GM18858 (cell line): ENCODE data around the gene THAP3.

Experiments used
- ATAC-seq: cut with Tn5 transposase; IDR thresholded peaks from one replicate; pipeline ENCODE4 v1.9.1; 2021; ENCODE audit not compliant: unreplicated experiment

The THAP3 gene

GRCh38 chr1:6666696-6667095 lies 42.0 kb downstream of the THAP3 start:
- ATAC-seq, result no peak

GRCh38 chr1:6667139-6667538 lies 42.5 kb downstream of the THAP3 start:
- ATAC-seq, result no peak

DNA sequence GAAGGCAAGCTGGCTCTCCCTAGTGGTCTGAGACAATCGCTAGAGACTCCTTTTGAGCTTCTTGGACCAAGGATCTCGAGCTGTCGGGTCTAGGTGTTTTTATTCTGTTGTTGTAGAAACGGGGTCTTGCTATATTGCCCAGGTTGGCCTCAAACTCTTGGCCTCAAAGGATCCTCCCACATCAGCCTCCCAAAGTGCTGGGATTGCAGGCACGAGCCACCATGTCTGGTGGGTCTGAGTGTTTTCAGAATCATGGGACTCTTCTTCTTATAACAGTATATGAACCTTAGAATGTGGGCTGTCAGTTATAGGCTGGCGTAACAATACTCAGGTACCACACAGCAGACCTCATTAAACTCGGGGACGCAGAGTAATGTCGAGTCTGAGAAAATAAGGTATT lies 43.8 kb downstream of the THAP3 start:
- ATAC-seq, result no peak

DNA sequence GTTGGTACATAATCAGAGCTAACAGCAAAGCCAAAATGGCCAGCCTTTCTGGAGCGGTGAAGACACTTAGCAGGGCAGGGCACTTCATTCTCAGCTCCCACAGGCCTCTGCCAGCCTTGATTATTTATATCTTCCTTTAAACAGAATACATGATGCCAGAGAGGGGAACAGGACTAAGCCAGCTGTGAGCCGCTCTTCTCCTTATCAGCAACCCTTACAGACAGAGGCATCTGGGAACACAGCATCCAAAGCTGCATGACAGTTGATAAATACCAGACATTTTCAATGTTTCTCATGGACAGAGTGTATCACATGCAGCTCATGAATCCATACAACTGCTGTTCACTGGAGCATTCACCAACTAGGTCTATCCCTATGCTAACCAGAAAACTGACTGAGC lies 47.9 kb downstream of the THAP3 start:
- no peak for ATAC-seq

DNA sequence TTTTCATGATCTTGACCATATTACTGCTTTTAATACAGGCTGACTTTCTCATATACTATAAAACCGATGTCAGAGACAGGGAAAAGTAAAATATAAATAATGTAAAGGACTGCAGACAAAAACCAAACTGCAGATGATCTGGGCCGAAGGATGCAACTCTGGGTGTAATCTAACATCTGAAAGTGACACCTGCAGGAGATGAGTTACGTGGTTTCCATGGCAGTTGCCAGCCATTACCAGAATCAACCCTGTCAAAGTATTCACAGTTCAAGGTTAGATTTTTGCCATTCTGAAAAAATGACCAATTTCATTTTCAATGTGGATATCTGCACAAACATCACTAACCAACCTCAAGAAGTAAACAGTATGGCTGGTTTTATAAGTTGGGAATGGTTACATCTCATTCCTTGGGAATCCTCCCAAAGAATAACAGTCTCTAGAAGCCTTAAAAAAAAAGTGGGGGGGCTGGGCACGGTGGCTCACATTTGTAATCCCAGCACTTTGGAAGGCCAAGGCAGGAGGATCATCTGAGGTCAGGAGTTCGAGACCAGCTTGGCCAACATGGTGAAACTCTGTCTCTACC lies 49.2 kb downstream of the THAP3 start:
- ATAC-seq, result no peak

- no peak for ATAC-seq
Measured at GRCh38 chr1:6674771-6675170, 50.1 kb downstream of the THAP3 start.

DNA sequence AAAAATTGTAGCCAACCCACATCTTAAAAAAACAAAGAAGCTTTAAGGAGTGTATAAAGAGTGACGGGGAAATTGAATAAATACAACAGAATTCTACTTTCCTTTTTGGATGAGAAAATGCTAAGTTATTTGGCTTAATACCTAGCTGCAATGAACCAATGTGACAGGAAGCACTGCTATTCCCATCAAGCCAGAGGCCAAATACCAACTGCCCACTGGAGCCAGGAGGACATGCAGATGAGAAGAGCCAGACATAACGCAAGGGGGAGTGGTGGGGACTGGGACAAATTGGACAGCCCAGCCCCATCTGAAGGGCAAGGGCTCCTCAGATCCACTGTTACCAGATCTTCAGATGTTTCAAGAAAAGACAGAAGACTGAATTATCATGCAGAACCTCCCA lies 51.3 kb downstream of the THAP3 start:
- no peak for ATAC-seq
